Measurements from ENCODE around the gene NF1.

The NF1 gene

GRCh38 chr17:31144428-31144827, 49.7 kb downstream of the NF1 start:
- Histone ChIP-seq H3K9ac (ENCODE audit: low read length) (no peak overlapping the region), H3K4me2 (ENCODE audit: low read depth, low read length, poor library complexity, severe bottlenecking) (no peak overlapping the region), H3K27me3 (ENCODE audit: low read length) (no peaks in the 10 kb centered on the region), H3K27ac (ENCODE audit: low read depth, low read length) (no peak overlapping the region), H4K20me1 (ENCODE audit: low read depth, low read length) (no peaks in the 10 kb centered on the region), H2AFZ (ENCODE audit: low read depth, low read length, severe bottlenecking) (no peak overlapping the region), H3K4me3 (ENCODE audit: insufficient read depth, low read length, poor library complexity, severe bottlenecking) (no peak overlapping the region), H3K9me2 (replicated peaks; ENCODE audit: insufficient read depth, low read length) (no peaks in the 10 kb centered on the region), H3K36me3 (ENCODE audit: low read length) (no peaks in the 10 kb centered on the region), H3K79me2 (ENCODE audit: insufficient read depth, low read length) (no peaks in the 10 kb centered on the region), H3F3A (ENCODE audit: insufficient read depth) (no peaks in the 10 kb centered on the region; the same call in 1 of the 2 replicates), H3K9me3 (ENCODE audit: insufficient read depth, low read length) (no peaks in the 10 kb centered on the region)
- no peak for TF ChIP-seq EZH2phosphoT487 (conservative IDR thresholded peaks at IDR 0.05; ENCODE audit: low read length)
- no peak for TF ChIP-seq CTCF (IDR thresholded peaks at IDR 0.05; ENCODE audit: insufficient read depth, low read length, poor library complexity, severe bottlenecking)

GRCh38 chr17:31144836-31145235, 50.1 kb downstream of the NF1 start:
- H3F3A ChIP-seq (ENCODE audit: insufficient read depth) = no peaks in the 10 kb centered on the region; the same call in 1 of the 2 replicates
- no peak overlapping the region for H2AFZ ChIP-seq (ENCODE audit: low read depth, low read length, severe bottlenecking)
- no peaks in the 10 kb centered on the region for H3K9me2 ChIP-seq (replicated peaks; ENCODE audit: insufficient read depth, low read length)
- no peak overlapping the region for H3K9ac ChIP-seq (ENCODE audit: low read length)
- H4K20me1 ChIP-seq (ENCODE audit: low read depth, low read length) = no peaks in the 10 kb centered on the region
- TF ChIP-seq EZH2phosphoT487 (conservative IDR thresholded peaks at IDR 0.05; ENCODE audit: low read length) = no peak
- TF ChIP-seq CTCF (IDR thresholded peaks at IDR 0.05; ENCODE audit: insufficient read depth, low read length, poor library complexity, severe bottlenecking) = no peak
- H3K36me3 ChIP-seq (ENCODE audit: low read length) = no peaks in the 10 kb centered on the region
- no peaks in the 10 kb centered on the region for H3K27me3 ChIP-seq (ENCODE audit: low read length)
- no peak overlapping the region for H3K27ac ChIP-seq (ENCODE audit: low read depth, low read length)
- no peak overlapping the region for H3K4me3 ChIP-seq (ENCODE audit: insufficient read depth, low read length, poor library complexity, severe bottlenecking)
- no peaks in the 10 kb centered on the region for H3K79me2 ChIP-seq (ENCODE audit: insufficient read depth, low read length)
- no peaks in the 10 kb centered on the region for H3K9me3 ChIP-seq (ENCODE audit: insufficient read depth, low read length)
- H3K4me2 ChIP-seq (ENCODE audit: low read depth, low read length, poor library complexity, severe bottlenecking) = no peak overlapping the region

- Histone ChIP-seq H3K79me2 (ENCODE audit: insufficient read depth, low read length) (no peaks in the 10 kb centered on the region), H4K20me1 (ENCODE audit: low read depth, low read length) (no peaks in the 10 kb centered on the region; the same call in 1 of the 2 replicates), H2AFZ (ENCODE audit: low read depth, low read length, severe bottlenecking) (no peak overlapping the region), H3K27ac (ENCODE audit: low read depth, low read length) (no peak overlapping the region), H3F3A (ENCODE audit: insufficient read depth) (no peaks in the 10 kb centered on the region), H3K9ac (ENCODE audit: low read length) (no peak overlapping the region), H3K4me2 (ENCODE audit: low read depth, low read length, poor library complexity, severe bottlenecking) (no peak overlapping the region), H3K4me3 (ENCODE audit: insufficient read depth, low read length, poor library complexity, severe bottlenecking) (no peak overlapping the region), H3K9me3 (ENCODE audit: insufficient read depth, low read length) (no peaks in the 10 kb centered on the region), H3K27me3 (ENCODE audit: low read length) (no peaks in the 10 kb centered on the region), H3K9me2 (replicated peaks; ENCODE audit: insufficient read depth, low read length) (no peaks in the 10 kb centered on the region), H3K36me3 (ENCODE audit: low read length) (no peaks in the 10 kb centered on the region)
- TF ChIP-seq CTCF (IDR thresholded peaks at IDR 0.05; ENCODE audit: insufficient read depth, low read length, poor library complexity, severe bottlenecking) = no peak
- no peak for TF ChIP-seq EZH2phosphoT487 (conservative IDR thresholded peaks at IDR 0.05; ENCODE audit: low read length)
Measured at GRCh38 chr17:31147507-31148202, 52.9 kb downstream of the NF1 start.

All from SU-DHL-6 (cell line).